SJCRH30 (cell line): ENCODE measurements around the gene RPL22. TPM values are rescaled to one million over a fixed set of nuclear protein-coding genes. Genes with fewer than 3 reads are reported as not detected.
"Not testable (repeated sequence)": the region's sequence is repeated elsewhere in the genome, so short reads cannot be mapped to it uniquely, and the experiment has no call there.

ENCODE experiments used
- DNase-seq, 2 experiments: peaks; one replicate each; pipeline ENCODE4 v3.0.0-alpha.2; 2015 to 2020
- H3K27ac ChIP-seq: fragments of 250-450 bp; sonication (Bioruptor Pico); 2 replicates; pipeline ENCODE4 v1.5.1; 2020; ENCODE audit warnings: mild to moderate bottlenecking, moderate library complexity
- H3K27me3 ChIP-seq: fragments of 250-450 bp; sonication (Bioruptor Pico); 2 replicates; pipeline ENCODE4 v1.5.1; 2020; ENCODE audit warnings: mild to moderate bottlenecking, moderate library complexity
- H3K36me3 ChIP-seq: fragments of 250-450 bp; sonication (Bioruptor Pico); 2 replicates; pipeline ENCODE4 v1.5.1; 2020; ENCODE audit warnings: mild to moderate bottlenecking, moderate library complexity
- H3K4me1 ChIP-seq: fragments of 250-450 bp; sonication (Bioruptor Pico); 2 replicates; pipeline ENCODE4 v1.5.1; 2020; ENCODE audit warnings: mild to moderate bottlenecking, moderate library complexity
- H3K4me3 ChIP-seq: fragments of 250-450 bp; sonication (Bioruptor Pico); 2 replicates; pipeline ENCODE4 v1.5.1; 2020; ENCODE audit warnings: mild to moderate bottlenecking, moderate library complexity
- H3K9me3 ChIP-seq: fragments of 250-450 bp; sonication (Bioruptor Pico); replicated peaks from 2 replicates; pipeline ENCODE4 v1.5.1; 2020; ENCODE audit warnings: mild to moderate bottlenecking, moderate library complexity
- total RNA-seq: library from RNA; depleted of rRNA; stranded (reverse); fragments of >200 nt; shearing (Covaris generic); gene quantifications from 2 replicates; pipeline ENCODE4 v1.2.3, GENCODE V29; 2014

RPL22 gene
- total RNA-seq, 1 experiment from 2014 or later, result 680 TPM

DNA sequence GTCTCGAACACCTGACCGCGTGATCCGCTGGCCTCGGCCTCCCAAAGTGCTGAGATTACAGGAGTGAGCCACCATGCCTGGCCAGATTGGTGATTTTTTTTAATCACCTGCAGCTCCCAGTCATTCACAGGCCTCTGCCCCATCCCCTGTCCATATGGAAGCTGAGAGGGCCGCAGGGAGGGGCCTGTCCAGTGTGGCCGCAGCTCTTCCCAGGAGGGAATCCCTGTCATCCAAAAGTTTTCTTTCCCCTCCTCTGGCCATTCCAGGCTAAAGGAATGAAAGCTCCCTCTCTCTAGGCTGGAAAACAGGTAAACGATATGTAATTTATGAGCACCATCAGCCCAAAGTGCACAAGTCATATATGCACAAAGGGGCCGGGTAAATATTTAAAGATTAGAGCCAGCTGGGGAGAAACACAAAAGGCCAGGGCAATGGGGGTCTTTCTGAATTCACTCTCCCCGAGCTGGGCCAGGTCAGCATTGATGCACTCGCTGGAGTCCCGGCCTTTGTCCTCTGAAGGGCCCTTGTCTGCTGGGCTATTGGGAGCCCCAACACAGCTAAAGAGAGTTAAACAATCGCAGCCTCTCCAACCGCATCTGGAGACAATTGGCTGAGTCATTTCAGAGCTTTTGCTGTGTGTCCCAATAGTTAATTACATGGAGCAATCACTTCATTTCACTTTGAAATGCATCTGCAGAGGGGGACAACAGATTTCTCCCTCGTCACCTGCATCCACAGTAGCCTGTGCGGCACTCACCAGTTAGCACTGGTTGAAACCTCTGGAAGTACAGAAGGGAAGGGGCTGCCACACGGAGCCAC is 40.8 kb upstream of the RPL22 start:
- no peak for DNase-seq
- Histone ChIP-seq H3K9me3 (no peaks in the 10 kb centered on the region), H3K4me1 (no peaks in the 10 kb centered on the region), H3K27me3 (peaks cover 18% of the 10 kb centered on the region; the same call in 1 of the 2 replicates), H3K4me3 (no peak overlapping the region), H3K27ac (no peak overlapping the region), H3K36me3 (no peaks in the 10 kb centered on the region)

DNA sequence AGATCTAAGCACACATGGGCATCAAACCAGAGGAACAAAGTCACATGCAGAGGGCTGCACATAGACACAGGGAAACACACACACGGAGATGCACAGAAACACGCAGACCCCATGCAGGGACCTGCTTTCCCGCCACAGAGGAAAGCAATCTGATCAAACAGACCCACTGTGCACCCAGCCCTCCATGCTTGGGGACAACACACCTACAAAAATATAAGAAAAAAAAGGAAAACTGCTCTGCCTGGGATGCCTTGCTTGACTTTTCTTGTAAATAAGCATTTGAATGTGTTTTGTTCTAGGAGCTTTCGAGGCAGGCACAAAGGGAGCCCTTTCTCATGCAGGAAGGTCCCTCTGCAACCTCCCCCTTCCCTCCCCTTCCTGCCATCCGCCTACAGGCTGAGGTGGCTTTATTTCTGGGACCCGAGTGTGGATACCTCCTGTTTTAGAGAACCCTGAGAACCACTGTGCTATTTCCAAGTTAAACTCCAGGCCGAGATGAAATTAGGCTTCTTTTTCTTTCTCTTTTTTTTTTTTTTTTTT is 39.9 kb upstream of the RPL22 start:
- Histone ChIP-seq H3K27me3 (peaks cover 18% of the 10 kb centered on the region; the same call in 1 of the 2 replicates), H3K9me3 (no peaks in the 10 kb centered on the region), H3K4me1 (peaks cover 7% of the 10 kb centered on the region), H3K27ac (no peak overlapping the region), H3K36me3 (no peaks in the 10 kb centered on the region), H3K4me3 (no peak overlapping the region)
- DNase-seq, result no peak

DNA sequence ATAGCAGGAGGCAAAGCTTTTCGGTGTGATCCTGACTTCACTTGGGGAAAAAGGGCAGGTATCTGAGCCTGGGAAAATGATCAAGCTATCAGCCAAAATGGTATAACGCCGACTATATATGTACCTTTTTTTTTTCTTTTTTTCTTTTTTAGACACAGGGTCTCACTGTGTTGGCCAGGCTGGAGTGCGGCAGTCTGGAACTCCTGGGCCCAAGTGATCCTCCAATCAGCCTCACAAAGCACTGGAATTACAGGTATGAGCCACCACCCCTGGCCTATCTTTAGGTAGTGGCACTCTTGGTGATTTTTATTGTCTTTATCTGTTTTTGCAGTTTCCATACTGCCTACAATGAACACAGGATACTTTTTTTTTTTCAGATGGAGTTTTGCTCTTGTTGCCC is 37.7 kb upstream of the RPL22 start:
- Histone ChIP-seq H3K27ac (no peak overlapping the region), H3K4me1 (peaks cover 9% of the 10 kb centered on the region), H3K27me3 (peaks cover 12% of the 10 kb centered on the region; the same call in 1 of the 2 replicates), H3K36me3 (peaks cover 17% of the 10 kb centered on the region), H3K4me3 (no peak overlapping the region), H3K9me3 (no peaks in the 10 kb centered on the region)
- DNase-seq, result no peak

DNA sequence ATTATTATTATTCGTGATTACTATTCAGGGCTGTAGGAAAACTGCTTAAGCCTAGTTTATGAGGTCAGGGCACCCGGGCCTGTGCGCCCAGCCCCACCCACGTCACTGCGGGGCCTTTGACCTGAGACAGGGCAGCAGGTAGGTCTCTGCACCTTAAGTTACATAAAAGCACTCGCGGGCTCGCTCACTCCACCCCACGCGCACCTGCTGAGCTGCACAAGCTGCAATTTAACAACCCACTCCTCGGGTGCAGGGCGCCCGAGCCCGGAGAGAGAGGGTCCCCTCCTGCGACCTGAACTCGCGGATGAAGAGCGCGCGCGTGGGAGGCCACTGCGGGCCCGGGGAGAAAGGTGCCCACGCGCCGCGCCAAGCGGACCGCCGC is 35.9 kb upstream of the RPL22 start:
- Histone ChIP-seq H3K36me3 (peaks cover 30% of the 10 kb centered on the region), H3K27ac (peak overlapping the region; percentile 2; the same call in 1 of the 2 replicates), H3K9me3 (no peaks in the 10 kb centered on the region), H3K4me3 (peak overlapping the region; percentile 83), H3K27me3 (no peaks in the 10 kb centered on the region), H3K4me1 (peaks cover 9% of the 10 kb centered on the region)
- no peak for DNase-seq

DNA sequence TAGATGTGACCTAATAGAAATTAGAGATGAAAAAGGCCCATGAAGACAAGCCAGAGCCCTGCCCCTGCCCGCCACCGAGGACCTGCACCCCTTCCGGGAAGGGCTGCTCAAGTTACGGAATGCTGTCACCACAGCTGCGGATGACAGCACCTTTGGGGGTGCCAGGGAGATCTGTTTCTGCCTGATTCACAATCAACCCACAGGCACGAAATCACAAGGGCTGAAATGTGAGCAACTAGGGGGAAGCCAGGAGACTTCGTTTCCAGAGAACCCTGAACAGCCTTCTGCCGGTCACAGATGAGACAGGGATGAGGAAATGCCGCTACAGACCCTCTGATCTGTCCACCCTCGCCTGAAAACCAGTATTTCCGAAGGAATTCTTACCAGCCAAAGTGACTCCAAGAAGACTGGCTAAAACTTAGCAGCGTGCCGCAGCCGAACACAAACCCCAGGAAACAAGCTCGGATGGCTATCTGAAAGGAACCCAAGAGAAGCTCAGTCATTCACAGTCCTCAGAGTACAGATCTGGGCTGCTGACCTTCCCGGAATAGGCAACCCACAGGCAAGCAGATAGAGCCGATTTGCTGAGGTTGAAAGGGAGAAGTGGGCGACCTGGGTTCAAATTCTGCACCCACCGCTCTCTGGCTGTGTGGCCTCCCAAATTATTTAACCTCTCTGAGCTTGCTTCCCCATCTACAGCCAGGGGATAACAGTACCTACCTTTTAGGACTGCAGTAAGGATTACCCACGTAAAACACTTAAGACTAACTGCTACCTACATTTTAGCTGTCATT is 35.3 kb upstream of the RPL22 start:
- Histone ChIP-seq H3K4me3 (peak overlapping the region; percentile 83), H3K9me3 (no peaks in the 10 kb centered on the region), H3K36me3 (peaks cover 34% of the 10 kb centered on the region), H3K27me3 (no peaks in the 10 kb centered on the region), H3K27ac (peak overlapping the region; percentile 2; the same call in 1 of the 2 replicates), H3K4me1 (peaks cover 9% of the 10 kb centered on the region)
- peak; percentile 70 to 75 for DNase-seq

DNA sequence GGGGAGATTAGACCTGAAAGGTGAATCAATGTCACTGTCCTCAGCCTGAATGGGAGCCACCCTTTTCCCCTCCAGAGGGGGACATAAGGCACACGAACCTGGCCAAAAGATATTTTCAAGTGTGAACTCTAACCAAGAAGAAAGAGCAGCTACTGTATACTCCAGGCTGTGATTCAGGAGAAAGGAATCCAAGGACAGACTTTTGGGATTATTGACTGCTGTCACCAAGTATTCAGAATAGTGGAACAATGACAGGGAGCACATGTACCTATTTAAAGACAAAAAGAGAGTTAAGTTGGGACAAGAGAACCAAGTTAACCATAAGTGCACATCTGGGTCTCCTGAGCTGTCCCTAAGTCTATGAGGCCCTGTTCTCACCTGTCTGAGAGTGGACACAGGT is 34.0 kb upstream of the RPL22 start:
- no peak for DNase-seq
- Histone ChIP-seq H3K36me3 (peaks cover 47% of the 10 kb centered on the region), H3K9me3 (no peaks in the 10 kb centered on the region), H3K4me3 (no peak overlapping the region), H3K4me1 (peaks cover 9% of the 10 kb centered on the region), H3K27me3 (no peaks in the 10 kb centered on the region), H3K27ac (no peak overlapping the region)

DNA sequence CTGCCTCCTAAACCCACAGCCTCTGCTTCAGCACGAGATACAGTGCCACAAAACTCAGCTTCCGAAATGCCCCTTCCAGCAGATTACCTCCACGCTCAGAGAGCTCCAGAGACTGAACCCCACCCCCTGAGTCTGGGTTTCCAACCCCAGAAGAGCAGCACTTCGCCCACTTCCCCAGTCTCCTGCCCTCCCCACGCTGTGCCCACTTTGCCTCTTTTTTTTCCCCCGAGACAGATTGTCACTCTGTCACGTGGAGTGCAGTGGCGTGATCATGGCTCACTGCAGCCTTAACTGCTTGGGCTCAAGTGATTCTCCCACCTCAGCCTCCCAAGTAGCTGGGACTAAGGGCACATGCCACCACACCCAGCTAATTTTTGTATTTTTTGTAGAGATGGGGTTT is 26.3 kb upstream of the RPL22 start:
- no peaks in the 10 kb centered on the region for H3K27me3 ChIP-seq
- no peak for DNase-seq
- H3K4me1 ChIP-seq, result no peaks in the 10 kb centered on the region
- no peak overlapping the region for H3K27ac ChIP-seq
- no peak overlapping the region for H3K4me3 ChIP-seq
- no peaks in the 10 kb centered on the region for H3K9me3 ChIP-seq
- peaks cover 63% of the 10 kb centered on the region for H3K36me3 ChIP-seq

DNA sequence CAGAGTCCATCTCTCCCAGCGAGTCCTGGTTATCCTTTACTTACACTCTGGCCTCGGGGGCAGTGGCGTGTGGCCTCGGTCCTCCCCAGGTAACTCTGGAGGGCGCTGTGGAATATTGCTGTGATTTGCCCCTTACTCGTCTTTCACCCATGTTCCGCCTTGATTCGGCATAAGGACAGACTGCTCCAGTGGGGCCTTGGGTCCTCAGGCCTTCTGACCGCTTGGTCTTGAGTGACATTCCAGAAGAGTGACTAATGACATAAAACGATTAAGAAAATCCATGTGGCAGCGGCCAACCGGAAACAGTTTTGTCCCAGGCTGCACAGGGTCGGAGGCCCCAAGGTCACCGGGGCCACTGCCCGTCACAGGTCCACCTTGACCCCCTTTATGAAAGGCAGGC is 25.3 kb upstream of the RPL22 start:
- Histone ChIP-seq H3K36me3 (peaks cover 58% of the 10 kb centered on the region), H3K27ac (no peak overlapping the region), H3K4me3 (no peak overlapping the region), H3K4me1 (no peaks in the 10 kb centered on the region), H3K9me3 (no peaks in the 10 kb centered on the region), H3K27me3 (no peaks in the 10 kb centered on the region)
- DNase-seq, result no peak

DNA sequence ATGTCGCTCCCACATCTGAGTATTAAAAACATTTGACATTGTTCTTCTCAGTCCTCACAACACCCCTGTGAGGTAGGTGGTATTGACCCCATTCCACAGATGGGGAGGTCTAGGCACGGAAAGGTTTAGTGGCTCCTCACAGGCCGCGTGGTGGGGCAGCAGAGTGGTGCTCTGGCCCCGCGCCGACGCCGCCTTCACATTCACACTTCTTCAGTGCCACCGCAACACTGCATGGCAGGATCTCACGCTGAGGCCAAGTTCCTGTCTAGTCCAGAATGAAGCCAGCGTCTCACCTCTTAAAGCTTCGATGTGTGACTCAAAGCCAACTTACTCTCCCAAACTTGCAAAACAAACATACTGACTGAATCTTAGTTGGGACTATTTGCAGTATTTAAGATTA is 24.2 kb upstream of the RPL22 start:
- H3K4me3 ChIP-seq, result no peak overlapping the region
- H3K36me3 ChIP-seq, result peaks cover 48% of the 10 kb centered on the region
- H3K27ac ChIP-seq, result no peak overlapping the region

DNA sequence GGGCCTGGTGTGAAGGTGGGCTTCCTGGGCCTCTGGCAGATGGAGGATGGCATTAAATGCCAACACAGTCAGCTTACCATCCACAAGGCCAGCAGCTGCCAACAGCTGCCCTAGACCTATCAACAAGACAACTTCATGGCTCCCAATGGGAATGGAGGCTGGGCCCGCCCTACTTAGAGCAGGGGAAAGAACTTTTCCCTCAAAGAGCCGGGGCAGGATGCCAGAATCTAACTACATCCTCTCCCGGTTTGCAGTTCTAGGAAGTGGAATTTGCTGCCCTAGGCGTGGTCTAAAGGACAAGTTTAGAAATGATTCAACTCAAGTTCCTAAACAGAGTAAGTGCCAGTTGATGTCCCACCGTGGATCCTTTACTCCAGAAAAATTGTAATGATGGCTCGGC is 23.2 kb upstream of the RPL22 start:
- no peak for DNase-seq
- Histone ChIP-seq H3K27me3 (no peaks in the 10 kb centered on the region), H3K27ac (no peak overlapping the region), H3K9me3 (no peaks in the 10 kb centered on the region), H3K4me1 (peaks cover 13% of the 10 kb centered on the region), H3K36me3 (peaks cover 41% of the 10 kb centered on the region), H3K4me3 (no peak overlapping the region)

More for the DNA sequence above, 24.2 kb upstream of the RPL22 start:
- peaks cover 5% of the 10 kb centered on the region for H3K4me1 ChIP-seq
- no peaks in the 10 kb centered on the region for H3K27me3 ChIP-seq
- DNase-seq, result no peak
- no peaks in the 10 kb centered on the region for H3K9me3 ChIP-seq

DNA sequence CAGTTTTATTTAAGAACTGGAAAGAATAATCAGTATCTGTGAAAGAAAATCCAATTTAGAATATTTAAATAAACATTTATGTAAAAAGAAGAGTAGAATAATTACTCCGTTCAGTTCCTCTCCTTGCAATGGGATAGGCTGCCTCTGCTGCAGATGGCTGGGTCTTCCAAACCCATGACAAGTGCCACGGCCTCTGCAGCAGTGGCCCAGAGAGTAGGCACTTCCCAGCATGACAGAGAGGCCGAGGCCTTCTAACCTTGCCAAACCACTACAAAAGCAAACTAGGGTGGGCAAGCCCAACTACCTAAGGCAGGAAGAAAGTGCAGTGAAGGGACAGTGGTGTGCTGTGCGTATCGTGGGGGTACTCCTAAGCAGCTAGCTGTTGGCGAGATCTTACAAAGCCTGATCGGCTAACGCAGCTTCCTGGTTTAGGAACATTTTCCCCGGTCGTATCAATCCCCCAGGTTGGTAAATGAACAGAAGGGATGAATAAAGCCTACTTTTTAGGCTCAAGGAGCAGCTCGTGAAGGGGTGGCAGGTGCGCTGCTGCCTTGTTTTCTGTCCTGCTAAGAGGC is 21.9 kb upstream of the RPL22 start:
- H3K27ac ChIP-seq, result no peak overlapping the region
- DNase-seq, result no peak
- peaks cover 28% of the 10 kb centered on the region for H3K36me3 ChIP-seq
- no peaks in the 10 kb centered on the region for H3K9me3 ChIP-seq
- H3K4me3 ChIP-seq, result no peak overlapping the region
- H3K27me3 ChIP-seq, result no peaks in the 10 kb centered on the region
- H3K4me1 ChIP-seq, result peaks cover 13% of the 10 kb centered on the region

DNA sequence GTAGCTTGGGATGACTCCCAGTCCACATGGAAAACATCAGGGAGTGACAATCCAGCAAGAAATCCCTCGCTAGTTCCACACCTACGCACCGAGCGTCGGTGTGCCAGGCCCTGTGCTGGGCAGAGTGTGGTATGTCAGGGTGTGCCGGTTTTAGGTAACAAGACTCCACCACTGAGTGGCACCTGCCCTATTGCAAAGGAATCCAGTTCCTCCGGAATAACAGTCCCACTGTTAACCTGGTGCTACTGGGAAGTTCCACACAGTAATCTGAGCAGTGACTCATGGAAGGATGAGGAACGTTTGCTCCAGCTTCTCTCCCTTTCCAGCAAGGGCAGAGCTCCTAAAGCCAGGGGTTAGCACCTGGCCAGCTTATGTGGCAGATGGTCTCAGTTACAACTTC is 20.8 kb upstream of the RPL22 start:
- H3K27ac ChIP-seq, result no peak overlapping the region
- H3K4me1 ChIP-seq, result peaks cover 13% of the 10 kb centered on the region
- no peaks in the 10 kb centered on the region for H3K27me3 ChIP-seq
- no peaks in the 10 kb centered on the region for H3K9me3 ChIP-seq
- DNase-seq, result no peak
- H3K36me3 ChIP-seq, result peaks cover 27% of the 10 kb centered on the region
- H3K4me3 ChIP-seq, result no peak overlapping the region

DNA sequence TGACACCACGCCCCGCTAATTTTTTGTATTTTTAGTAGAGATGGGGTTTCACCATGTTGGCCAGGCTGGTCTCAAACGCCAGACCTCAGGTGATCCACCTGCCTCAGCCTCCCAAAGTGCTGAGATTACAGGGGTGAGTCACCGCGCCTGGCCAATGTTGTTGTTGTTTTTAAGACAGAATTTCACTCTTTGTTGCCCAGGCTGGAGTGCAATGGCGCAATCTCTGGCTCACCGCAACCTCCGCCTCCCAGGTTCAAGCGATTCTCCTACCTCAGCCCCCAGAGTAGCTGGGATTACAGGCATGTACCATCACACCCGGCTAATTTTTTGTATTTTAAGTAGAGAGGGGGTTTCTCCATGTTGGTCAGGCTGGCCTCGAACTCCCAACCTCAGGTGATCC is 20.2 kb upstream of the RPL22 start:
- DNase-seq, H3K27ac ChIP-seq, H3K27me3 ChIP-seq, H3K9me3 ChIP-seq, H3K4me3 ChIP-seq: not testable (repeated sequence)
- H3K4me1 ChIP-seq, result peaks cover 13% of the 10 kb centered on the region
- peaks cover 21% of the 10 kb centered on the region for H3K36me3 ChIP-seq

DNA sequence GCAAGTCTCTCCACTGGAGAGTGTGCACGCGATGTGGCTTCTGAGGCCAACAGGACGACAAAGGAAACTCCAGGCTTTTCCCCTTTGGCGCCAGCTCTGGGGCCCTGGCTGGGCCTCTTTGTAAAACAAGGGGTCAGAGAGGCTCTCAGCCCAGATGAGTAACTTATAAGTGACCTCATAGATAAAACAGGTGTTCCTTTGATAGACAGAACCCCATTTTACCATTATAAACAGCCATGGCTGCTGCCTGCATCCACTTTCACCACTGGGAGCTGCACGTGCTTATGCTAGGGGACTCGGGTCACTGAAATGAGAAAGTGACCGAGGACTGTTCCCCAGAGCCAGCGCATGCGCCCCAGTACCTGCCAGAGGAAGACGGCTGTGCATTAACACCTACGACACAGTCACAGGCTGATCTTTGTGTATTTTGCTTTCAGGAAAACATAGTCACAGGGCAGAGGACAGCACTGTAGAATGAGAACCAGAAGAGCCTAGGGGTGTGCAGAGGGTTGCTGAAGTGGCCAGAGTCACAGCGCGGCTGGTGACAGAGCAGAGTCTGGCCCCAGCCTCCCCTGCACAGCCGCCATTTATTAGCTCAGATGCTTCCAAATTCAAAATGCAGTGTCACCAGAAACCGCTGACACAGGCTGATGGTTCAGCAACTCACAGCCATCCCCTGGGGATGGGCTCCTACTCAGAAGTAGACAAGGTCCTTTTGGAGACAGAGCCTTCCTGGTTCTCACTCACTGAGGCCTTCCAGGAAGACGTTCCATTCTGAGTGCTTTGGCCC is 19.2 kb upstream of the RPL22 start:
- peak in 1 of 2 experiments; percentile 34 for DNase-seq
- Histone ChIP-seq H3K27me3 (0 out of 2 replicates have a peak, but pooled peaks cover 3% of the 10 kb centered on the region), H3K9me3 (0 out of 2 replicates have a peak, but pooled peaks cover 2% of the 10 kb centered on the region)

More for the DNA sequence above, 19.2 kb upstream of the RPL22 start:
- peak overlapping the region; percentile 20 for H3K27ac ChIP-seq
- H3K36me3 ChIP-seq, result peaks cover 10% of the 10 kb centered on the region
- H3K4me1 ChIP-seq, result peaks cover 13% of the 10 kb centered on the region
- no peak overlapping the region for H3K4me3 ChIP-seq
